ENCODE data around the gene RNU2-63P.
"Not testable (repeated sequence)": the region's sequence is repeated elsewhere in the genome, so short reads cannot be mapped to it uniquely, and the experiment has no call there.

RNU2-63P gene

DNA sequence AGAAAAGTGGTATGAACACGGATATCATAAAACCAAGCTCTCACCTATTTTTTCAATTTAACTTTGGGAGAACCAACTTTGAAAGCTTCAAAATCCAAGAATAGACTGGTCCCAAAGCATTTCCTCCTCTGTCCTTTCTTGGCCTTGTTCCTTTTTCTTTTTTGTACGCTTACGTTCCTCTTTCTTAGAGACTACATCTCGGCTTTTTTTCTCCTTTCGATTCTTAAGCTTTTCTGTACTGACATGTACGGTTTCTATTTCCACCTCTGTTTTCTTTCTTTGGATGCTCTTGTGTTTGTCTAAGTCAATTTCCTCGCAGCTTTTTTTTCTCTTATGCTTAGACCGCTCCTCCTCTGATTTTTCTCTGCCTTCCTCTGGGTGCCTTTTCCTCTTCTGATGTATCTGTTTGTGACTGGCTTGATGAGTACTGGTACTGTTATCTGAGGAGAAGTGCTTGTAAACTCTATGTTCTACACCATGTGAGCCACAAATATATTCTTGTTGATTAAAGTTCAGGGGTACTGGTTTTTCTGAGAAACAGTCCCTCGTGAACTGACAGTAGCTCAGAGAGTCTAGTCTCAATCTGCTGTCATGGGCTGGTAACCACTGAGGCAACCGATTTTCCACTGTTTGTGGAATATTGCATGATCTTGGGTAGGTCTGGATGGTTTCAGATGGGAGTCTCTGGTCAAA is 11.5 kb upstream of the RNU2-63P start:
- DNase-seq: no peak

DNA sequence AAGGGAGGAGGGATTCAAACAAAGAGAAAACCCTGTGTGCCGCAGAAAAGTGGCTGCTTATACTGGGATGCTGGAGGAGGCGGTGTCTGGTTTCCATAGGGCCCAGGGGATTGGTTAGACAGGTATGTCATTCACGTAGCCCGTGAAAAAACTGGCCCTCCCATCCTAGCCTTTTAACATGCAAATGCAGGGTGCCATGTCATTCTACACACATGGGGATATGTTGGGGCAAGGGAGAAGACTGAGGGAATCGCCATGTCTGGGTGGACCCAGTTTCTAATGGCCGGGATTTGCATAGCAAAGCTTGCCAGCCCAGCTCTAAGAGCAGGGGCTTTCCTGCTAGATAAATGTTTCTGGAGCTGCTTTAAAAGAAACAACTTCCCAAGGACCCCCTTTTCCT is 8.2 kb upstream of the RNU2-63P start:
- no peak for DNase-seq

DNA sequence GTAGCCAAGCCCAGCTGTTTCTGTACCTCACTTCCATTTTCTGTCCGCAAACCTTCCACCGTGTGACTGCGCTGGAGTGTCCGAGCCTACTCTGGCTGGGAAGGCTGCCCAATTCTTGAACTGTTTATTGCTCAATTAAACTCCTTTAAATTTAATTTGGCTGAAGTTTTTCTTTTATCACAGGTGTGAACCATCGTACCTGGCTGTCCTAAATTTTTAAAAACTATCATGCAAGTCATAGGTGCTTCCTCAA is 6.2 kb upstream of the RNU2-63P start:
- no peak for DNase-seq

DNA sequence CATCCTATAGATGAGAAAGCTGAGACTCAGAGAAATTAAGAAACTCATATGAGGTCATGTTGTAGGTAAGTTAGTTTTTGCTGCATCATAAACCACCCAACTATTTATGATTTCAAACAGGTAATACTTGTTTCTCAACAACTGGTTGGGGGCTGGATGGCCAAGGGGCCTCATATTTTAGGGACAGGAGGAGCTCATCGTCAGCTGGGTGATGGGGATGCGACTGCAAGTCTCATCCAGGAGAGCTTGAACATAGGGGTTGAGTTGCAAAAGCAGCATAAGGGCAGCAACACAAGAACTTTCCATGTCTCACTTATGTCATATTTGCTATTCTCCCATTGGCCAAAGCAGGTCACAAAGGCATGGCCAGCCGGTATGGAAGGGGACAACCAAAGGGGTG is 3.6 kb upstream of the RNU2-63P start:
- DNase-seq: no peak

DNA sequence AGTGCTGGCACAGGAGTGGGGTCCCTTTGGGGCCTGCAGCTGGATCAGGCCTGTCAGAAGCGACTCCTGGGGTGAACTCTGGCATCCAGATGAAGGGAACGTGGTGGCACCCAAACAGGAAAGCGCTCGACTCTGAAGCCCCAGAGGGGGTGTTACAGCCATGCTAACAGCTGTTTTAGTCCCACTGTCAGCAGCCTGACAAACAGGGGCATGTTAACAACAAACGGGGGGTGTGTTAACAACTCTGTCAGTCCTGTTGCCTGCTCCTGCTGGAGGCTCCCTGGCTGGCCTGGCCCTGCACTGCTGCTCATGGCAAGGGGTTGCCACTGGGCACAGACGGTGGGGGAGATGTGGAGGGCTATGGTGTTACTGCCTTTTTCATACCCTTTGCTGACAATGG is 2.6 kb upstream of the RNU2-63P start:
- DNase-seq: no peak

DNA sequence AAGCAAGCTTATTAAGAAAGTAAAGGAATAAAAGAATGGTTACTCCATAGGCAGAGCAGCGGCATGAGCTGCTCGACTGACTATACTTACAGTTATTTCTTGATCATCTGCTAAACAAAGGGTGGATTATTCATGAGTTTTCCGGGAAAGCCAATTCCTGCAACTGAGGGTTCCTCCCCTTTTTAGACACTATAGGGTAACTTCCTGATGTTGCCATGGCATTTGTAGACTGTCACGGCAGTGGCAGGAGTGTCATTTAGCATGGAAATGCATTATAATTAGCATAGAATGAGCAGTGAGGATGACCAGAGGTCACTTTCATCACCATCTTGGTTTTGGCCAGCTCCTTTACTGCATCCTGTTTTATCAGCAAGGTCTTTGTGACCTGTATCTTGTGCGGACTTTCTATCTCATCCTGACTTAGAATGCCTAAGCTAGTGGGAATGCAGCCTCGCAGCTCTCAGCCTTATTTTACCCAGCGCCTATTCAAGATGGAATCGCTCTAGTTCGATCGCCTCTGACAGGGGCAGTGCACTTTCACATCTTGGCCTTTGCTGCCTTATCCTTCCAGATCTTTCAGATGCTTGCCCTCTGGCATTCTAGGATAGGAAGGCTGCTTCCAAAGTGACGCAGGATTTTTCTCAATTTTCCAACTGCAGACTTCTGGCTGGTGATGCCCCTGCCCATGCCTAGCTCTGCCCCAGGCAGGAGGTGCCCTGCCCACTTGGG is 1.9 kb upstream of the RNU2-63P start:
- not testable (repeated sequence) for DNase-seq

DNA sequence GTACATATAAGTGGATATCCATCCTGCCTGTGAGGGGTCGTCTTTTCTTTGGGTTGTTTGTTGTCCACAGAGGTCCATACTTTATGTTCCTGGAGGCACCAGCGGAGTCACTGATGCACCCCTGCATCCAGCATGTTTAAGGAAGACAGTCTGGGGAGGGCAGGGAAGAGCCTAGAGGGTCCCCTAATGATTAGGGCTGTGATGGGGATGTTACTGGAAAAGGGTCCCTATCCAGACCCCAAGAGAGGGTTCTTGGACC is 1.4 kb upstream of the RNU2-63P start:
- not testable (repeated sequence) for DNase-seq

DNA sequence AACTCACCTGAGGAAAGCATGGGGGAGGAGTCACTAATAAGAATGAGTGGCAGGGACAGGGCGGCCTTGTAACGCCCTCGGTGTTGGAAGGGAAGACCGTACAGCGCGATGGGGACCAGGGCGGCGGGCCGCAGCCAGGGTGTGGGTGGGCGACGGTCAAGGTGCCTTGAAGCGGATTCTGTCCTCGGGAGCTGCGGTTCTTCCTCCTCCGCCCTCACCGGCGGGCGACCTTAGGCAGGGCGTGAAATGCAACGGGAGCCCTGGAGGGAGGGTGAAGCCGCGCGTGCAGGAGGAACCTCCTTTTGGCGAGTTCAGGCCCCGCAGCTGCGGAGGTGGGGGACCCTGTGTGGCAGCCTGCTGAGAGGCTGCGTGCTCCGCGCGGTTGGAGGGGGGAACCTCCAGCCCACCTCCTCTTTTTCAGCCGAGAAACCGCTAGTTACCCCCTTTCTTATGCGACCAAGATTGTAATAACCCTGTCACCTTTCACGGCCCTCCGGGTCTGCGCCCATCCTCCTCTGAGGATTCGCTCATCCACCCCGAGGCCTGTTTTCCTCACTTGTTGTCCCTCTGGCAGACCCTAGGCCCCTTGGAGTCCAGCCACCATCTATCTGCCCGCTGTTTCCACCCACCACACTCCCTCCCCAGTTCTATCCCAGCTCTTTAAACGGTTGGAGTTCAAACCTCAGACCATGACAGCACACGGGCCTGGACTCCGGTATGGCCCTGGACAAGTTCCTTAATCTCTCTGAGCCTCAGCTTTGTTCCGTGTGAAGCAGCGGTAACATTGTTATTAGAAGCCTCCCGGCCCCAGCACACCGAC is 823 bp upstream of the RNU2-63P start:
- no peak for DNase-seq

DNA sequence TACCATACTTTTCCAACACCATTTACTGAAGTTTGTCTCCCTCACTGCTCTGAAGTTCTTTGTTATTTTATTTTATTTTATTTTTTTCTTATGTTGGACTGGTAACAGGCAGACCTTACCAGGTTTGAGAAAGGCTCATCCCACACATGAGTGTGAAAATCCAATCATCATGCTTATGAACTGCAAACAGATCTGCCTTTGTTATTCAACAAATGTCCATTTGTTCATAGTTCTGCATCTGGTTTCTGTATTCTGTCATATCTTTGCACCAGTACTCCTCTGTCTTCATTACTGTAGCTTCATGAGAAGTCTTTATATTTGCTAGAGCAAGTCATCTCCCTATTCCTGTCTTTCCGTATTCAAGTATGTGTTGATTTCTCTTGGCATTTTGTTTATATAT is 5.3 kb downstream of the RNU2-63P start:
- no peak for DNase-seq

DNA sequence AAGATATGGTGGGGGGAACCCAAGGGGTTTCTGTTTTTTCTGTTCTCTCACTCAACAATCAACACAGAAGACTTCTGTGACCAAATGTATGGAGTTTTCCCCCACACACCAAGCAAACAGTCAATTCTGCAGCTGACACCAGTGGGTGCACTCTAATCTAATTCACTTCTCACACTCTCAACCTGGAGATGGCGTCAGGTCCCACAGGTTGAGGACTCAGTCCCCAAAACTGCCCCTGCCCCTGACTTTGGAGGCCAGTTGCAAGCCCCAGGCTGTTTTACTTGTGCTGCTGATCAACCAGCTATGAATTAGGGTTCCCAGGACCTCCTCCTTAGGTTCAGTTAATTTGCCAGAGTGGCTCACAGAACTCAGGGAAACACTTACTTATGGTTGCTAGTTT is 6.2 kb downstream of the RNU2-63P start:
- DNase-seq: no peak

DNA sequence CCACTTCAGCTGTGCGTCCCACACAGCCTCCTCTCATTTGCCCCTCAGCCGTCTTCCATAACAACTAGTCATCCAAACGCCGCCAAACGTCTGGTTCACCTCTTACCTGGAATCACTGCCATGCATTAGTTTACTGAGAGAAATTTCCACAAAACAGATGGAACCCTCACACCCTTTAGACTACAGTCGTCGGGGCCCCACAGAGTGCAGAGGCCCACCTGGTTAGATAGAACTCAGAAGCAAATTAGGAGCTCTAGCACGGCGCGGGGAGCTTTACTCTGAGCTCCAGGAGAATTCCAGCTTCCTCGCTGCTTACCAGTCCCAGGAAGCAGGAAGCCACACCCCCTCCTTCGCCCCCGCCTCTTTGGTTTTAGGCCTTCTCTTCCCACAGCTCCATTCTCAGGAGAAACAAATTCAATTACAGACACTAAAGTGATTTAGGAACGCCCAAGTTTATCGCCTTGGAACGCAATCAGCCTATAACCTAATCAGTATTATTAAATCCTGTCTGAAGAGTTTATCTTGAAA is 9.4 kb downstream of the RNU2-63P start:
- no peak for DNase-seq

DNA sequence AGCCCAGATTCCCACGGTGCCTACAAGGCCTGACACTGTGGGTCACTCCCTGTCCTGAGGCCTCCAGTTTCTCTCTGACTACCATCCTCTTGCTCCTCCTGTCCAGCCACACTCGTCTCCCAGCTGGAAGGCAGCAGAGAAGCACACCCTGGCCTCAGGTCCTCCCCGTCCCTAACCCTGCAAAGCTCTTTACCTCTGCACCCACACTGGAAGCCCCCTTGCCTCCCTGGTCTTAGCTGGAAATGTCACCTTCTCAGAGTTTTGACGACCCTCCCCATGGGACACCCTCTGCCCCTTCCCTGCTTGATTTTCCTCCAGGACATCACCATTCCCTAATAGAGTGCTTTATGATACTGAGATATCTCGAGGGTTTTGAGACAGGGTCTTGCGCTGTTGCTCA is 10.6 kb downstream of the RNU2-63P start:
- DNase-seq: no peak

DNA sequence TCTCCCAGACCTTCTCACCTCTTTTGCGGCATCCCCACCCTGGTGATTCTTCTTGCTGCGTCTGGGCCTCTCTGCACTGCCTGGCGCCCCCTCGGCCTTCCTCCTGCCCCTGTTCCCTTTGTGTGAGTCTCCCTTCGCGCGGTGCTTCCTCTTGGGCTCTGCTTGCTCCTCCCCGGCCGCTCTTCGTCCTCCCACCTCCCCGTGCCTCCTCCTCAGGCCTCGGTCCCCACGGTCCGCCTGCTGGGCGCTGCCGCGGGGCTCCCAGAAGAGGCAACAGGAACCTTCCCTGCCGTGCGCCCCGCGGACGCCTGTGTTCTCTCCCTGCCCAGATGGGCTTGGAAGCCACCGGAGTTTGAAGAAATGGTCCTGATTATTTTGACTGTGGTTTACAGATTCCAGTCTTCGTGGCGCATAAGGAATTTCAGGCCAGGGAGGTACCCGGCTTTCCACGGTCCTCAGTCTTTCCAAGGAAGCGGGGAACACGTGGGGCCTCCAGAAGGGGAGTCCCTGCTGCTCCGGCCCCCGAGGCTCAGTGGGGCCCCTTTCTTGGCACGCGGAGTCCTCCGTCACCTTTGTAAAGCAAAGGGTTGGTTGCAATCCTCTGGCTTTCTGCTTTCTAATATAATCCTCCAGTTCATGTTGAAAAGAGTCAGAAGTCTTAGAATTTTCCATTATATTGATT is 13.1 kb downstream of the RNU2-63P start:
- no peak for DNase-seq

DNA sequence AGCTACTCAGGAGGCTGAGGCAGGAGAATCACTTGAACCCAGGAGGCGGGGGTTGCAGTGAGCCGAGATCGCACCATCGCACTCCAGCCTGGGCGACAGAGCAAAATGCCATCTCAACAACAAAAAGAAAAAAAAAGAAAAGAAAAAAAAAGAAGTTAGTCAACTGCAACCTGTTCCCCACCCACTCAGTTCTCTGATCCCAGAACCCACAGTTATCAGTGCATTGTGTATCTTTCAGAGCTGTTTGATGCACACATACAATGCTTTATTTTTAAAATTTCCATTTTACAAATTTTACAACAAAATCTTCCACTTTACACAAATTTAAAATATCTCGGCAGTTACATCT is 14.0 kb downstream of the RNU2-63P start:
- no peak for DNase-seq

DNA sequence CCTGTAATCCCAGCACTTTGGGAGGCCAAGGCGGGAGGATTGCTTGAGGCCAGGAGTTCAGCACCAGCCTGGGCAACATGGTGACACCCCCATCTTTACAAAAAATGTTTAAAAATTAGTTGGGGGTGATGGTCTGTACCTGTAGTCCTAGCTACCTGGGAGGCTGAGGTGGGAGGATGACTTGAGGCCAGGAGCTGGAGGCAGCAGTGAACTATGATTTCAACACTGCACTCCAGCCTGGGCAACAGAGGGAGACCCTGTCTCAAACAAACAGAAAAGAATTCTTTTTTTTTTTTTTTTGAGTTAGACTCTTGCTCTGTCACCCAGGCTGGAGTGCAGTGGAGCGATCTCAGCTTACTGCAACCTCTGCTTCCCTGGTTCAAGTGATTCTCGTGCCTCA is 15.9 kb downstream of the RNU2-63P start:
- not testable (repeated sequence) for DNase-seq

DNA sequence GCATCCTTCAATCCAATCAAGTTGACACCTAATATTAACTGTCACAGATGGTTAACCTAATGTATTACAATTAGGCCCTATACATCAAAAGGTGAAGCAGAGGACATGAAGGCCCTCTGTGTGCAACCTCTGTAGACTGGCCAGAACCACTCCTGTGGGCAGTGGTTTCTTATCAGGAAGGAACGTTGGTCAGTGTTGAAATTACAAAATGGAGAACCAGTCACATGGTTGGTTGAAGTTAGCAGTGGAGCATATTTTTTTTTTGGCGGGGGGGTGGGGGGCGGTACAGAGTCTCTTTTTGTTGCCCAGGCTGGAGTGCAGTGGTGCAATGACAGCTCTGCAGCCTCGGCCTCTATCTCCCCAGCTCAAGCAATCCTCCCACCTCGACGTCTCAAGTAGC is 19.8 kb downstream of the RNU2-63P start:
- no peak for DNase-seq

DNA sequence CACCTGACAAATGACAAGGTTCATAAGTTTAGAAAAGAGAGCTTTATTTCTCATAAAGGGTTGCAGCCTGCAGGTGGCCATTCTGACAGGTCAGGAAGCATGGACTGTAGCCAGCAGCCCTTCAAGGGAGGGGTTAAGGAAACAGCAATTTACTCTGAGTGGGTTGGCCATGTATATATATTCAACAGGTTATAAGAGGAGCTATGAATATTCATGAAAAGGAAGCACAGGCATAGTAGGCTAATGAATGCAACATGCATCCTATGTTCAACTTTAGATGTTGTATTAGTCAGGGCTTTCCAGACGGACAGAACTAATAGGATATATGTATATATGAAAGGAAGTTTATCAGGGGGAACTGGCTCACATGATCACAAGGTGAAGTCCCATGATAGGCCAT is 20.6 kb downstream of the RNU2-63P start:
- no peak for DNase-seq

DNA sequence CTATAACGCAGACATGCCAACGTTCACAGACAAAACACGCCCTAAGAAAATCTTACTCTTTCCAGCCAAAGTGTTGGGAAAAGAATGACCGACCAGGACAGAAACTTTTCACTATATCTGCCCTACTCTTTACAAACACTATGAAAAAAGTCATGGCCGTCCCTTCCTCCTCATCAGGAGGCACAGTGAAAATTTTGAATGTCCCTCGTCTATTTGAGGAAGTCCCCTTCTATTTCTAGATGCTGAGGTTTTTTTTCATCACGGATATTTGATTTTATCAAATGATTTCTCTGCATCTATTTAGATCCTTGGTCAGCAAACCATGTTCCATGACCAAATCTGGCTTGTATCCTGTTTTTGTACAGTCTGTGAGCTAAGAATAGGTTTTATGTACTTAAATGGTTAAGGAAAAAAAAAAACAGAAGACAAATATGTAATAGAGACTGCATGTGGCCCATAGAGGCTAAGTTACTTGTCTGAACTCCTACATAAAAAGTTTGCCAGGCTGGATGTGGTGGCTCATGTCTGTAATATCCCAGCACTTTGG is 22.0 kb downstream of the RNU2-63P start:
- not testable (repeated sequence) for DNase-seq

DNA sequence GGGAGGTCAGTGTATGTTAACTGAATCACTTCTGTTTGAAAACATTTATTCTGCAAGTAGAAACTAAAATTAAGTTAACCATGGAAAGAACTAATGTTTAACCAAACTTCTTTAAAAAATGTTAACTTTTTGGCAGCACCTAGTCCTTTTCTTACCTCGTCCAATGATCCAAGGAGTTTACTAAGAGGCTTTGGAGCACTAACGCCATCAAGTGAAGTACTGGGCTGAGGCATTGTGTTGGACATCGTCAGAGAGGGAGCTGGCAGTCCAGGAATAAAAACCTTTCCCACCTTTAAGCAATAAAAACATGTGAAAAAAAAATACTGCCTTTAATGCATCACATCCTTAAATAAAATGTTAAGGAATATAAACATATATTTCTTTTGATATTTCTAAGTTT is 23.8 kb downstream of the RNU2-63P start:
- not testable (repeated sequence) for DNase-seq

DNA sequence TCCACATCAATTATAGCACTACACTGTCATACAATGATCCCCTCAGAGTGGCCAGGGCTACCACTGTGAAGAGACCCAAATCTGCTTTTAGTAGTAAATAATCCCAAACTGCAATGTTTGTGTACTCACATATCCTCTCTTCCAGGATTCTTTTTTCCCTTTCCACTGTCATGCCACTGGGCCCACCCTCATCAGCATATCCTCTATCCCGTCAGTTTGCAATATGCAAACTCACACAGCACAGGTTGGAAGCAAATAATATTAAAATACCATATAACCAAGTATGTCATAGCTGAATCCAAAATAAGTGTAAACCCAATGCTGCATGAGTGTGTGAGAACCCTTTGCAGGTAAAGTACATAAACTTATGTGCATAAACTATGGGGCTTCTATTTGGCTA is 28.9 kb downstream of the RNU2-63P start:
- not testable (repeated sequence) for DNase-seq

DNA sequence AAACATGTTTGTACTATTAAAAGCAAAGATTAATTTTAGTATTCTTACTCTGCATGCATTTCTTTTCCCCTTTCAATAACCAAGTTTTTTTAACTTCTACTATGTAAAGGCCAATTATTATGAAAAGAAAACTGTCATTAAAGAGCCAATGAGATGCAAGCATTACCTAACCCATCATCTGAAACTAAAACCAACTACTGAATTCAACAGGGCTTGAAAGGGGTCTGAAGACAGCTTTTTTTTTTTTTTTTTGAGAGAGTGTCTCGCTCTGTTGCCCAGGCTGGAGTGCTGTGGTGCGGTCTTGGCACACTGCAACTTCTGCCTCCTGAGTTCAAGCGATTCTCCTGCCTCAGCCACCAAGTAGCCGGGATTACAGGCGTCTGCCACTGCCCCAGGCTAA is 30.4 kb downstream of the RNU2-63P start:
- not testable (repeated sequence) for DNase-seq

DNA sequence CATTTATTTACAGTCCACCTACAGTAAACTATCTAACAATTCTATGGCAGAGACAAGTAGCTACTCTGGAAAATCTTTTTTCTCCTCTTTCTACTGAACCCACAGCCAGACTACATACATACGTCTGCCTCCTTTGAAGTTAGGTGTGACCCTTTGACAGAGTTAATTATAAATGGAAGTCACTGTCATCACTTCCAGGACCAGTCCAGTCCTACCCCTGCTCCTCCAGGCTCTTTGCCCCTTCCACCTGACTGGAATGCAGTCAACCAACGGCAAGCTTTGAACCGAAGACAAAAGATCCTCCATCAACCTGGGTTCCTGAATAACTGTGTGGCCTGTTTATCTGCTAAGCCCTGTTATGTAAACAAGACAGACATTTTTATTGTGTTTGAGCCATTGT is 35.2 kb downstream of the RNU2-63P start:
- DNase-seq: not testable (repeated sequence)

DNA sequence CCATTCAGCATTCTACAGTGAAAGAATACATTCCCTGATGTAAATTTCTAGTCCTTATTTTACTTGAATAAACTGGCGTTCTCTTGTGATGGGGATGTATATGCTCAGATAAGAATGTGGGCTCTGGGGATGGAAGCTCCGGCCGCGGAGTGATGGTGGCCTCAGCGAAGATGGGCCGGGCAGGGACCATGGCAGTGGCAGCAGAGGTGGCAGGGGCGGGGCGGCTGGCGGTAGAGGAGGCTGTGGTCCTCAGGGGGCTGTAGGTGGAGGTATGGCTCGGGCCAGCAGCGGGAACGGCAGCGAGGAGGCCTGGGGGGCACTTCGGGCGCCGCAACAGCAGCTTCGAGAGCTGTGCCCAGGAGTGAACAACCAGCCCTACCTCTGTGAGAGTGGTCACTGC is 44.0 kb downstream of the RNU2-63P start:
- DNase-seq: not testable (repeated sequence)

All from activated T-cell treated with anti-CD3 and anti-CD28 coated beads, Interleukin-2, amount 50 U/mL, for 48 hours (primary cell).